K562 (cell line): ENCODE data around the gene ERVH48-1. TPM values are rescaled to one million over a fixed set of nuclear protein-coding genes. Genes with fewer than 3 reads are reported as not detected.
A peak's percentile ranks its signal among the peaks of the same experiment; 100 is the strongest.

Experiments
- PTBP1 ChIP-seq: fragments of 200-400 bp; formaldehyde crosslinking; IDR thresholded peaks from 2 replicates; pipeline ENCODE4 v1.6.1; 2017; ENCODE audit warnings: low read depth, low read length
- polyA plus RNA-seq, 8 experiments: library from polyadenylated mRNA; depleted of rRNA in 4 of 8; stranded (reverse) in 5 of 8; unstranded in 3 of 8; fragments of >200 nt; fragmentation: Nextera tagmentation in 2 of 8; fragmentation: Illumina TruSeq in 1 of 8; extraction: Ambion mirVana in 2 of 8; extraction: Trizol in 1 of 8; gene quantifications; 2 replicates each; pipeline versions ENCODE4 v1.2.1 to v1.2.3, GENCODE V29; 2011 to 2014; ENCODE audit warnings: inconsistent platforms in 1 of 8, missing spikeins in 1 of 8
- total RNA-seq, 7 experiments: library from RNA; depleted of rRNA in 6 of 7; stranded (reverse); fragments of >200 nt in 6 of 7; fragmentation: Illumina TruSeq in 2 of 7; extraction: Trizol in 2 of 7; gene quantifications; 2 replicates each; pipeline versions ENCODE4 v1.2.1 to v1.2.3, GENCODE V29; 2011 to 2021; ENCODE audit warnings: low replicate concordance in 1 of 7
- TF ChIP-seq, protein P1 (sequence below), 2 experiments: fragments of 450-650 bp; IDR thresholded peaks; 2 replicates each; pipeline ENCODE4 v1.6.1; 2016; ENCODE audit warnings: mild to moderate bottlenecking in 2 of 2, borderline replicate concordance in 1 of 2, low read depth in 1 of 2, moderate library complexity in 1 of 2
- TF ChIP-seq, protein P2 (sequence below), 2 experiments: IDR thresholded peaks; 2 replicates each; pipeline ENCODE4 v1.6.1; 2011; ENCODE audit warnings: borderline replicate concordance in 1 of 2, control low read depth in 1 of 2, low read depth in 1 of 2, low read length in 1 of 2, mild to moderate bottlenecking in 1 of 2, mixed read lengths in 1 of 2, moderate library complexity in 1 of 2; ENCODE audit not compliant: insufficient read depth in 1 of 2, insufficient read length in 1 of 2, poor library complexity in 1 of 2, severe bottlenecking in 1 of 2; ENCODE audit errors: extremely low read depth in 1 of 2

ERVH48-1 gene
- total and polyA plus RNA-seq, 9 of the 15 experiments (the other 6 are each of a cell fraction or from before 2014, with no cell fraction given) = 0.08 to 0.49 (median 0.16) TPM; not detected in 3

DNA sequence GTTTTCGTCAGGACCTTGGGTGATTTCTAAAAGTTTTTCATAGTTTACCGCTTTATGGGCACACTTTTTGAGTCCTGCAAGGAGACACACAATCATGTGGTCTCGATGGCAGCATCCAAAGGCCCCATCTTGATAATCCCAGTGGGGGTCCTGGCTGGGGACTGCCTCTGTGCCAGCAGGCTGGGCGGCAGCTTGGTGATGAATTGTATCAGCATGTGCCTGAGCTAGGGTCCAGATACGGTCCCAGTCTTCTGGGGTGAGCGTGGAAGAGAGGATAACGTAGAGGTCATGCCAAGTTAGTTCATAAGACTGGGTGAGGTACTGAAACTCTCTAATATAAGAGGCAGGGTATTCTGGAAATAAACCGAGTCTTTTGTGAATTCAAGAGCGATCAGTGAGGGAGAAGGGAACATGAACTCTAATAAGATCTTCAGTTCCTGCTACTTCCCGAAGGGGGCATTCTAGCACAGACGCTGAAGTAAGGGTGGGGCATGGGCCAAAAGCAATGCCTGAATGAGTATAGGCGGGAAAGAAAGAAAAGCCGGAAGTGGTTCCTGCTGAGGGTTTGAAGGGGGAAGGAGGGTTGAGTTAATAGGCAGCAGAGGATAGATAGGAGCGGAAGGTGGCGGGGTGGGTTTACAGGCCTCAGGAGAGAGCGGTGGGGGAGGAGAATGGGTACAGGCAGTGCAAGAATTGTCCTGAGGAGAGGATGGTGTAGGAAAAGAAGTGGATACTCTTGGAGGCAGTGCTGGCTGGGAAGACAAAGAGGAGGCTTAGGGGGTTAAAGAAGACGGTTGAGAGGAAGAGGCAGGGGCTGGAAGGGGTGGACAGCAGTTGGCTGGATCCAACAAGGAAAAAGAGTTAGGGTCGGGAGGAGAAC is 1.6 kb downstream of the ERVH48-1 start (continued):
- TF ChIP-seq, protein P1, sequence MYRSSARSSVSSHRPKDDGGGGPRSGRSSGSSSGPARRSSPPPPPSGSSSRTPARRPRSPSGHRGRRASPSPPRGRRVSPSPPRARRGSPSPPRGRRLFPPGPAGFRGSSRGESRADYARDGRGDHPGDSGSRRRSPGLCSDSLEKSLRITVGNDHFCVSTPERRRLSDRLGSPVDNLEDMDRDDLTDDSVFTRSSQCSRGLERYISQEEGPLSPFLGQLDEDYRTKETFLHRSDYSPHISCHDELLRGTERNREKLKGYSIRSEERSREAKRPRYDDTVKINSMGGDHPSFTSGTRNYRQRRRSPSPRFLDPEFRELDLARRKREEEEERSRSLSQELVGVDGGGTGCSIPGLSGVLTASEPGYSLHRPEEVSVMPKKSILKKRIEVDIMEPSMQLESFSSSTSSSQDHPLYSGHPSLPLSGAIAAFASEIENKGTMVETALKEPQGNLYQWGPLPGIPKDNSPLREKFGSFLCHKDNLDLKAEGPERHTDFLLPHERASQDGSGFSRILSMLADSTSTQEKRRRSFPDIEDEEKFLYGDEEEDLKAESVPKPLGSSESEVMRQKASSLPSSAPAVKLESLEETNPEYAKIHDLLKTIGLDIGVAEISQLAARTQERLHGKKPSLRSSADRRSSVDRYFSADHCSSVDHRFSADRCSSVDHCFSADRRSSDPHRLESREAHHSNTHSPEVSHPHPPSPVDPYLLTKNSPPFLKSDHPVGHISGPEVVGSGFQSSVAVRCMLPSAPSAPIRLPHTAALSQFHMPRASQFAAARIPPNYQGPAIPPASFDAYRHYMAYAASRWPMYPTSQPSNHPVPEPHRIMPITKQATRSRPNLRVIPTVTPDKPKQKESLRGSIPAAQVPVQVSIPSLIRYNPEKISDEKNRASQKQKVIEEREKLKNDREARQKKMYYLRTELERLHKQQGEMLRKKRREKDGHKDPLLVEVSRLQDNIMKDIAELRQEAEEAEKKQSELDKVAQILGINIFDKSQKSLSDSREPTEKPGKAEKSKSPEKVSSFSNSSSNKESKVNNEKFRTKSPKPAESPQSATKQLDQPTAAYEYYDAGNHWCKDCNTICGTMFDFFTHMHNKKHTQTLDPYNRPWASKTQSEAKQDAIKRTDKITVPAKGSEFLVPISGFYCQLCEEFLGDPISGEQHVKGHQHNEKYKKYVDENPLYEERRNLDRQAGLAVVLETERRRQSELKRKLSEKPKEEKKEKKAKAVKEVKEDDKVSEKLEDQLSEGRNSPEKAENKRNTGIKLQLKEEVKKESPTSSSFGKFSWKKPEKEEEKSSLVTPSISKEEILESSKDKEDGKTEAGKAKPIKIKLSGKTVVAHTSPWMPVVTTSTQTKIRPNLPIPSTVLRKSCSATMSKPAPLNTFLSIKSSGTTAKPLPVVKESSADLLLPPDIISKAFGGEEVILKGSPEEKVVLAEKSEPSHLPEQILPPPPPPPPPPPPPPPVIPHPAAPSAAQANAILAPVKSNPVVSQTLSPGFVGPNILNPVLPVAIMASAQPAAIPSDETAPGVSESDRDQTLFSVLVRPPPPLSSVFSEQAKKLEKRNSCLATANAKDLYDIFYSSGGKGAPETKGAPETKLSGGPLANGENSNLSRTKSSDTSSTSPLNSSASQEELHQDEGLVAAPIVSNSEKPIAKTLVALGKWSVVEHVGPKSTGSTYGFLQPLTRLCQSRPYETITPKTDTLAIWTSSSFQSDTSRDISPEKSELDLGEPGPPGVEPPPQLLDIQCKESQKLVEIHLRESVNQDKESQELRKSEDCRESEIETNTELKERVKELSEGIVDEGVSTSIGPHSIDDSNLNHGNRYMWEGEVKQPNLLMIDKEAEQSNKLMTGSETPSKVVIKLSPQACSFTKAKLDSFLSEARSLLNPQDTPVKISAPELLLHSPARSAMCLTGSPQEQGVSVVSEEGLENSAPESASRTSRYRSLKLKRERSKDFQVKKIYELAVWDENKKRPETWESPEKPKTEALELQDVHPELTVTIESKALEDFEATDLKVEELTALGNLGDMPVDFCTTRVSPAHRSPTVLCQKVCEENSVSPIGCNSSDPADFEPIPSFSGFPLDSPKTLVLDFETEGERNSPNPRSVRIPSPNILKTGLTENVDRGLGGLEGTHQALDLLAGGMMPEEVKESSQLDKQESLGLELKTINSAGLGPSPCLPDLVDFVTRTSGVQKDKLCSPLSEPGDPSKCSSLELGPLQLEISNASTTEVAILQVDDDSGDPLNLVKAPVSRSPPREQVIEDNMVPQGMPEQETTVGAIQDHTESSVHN (IDR thresholded peaks at IDR 0.05; ENCODE audit: borderline replicate concordance in 1 of 2, low read depth in 1 of 2) = peak in 1 of 2 experiments; percentile 48; a peak in 1 of 4 replicates
- TF ChIP-seq, protein P2, sequence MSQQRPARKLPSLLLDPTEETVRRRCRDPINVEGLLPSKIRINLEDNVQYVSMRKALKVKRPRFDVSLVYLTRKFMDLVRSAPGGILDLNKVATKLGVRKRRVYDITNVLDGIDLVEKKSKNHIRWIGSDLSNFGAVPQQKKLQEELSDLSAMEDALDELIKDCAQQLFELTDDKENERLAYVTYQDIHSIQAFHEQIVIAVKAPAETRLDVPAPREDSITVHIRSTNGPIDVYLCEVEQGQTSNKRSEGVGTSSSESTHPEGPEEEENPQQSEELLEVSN (IDR thresholded peaks at IDR 0.05; ENCODE audit: borderline replicate concordance in 1 of 2, extremely low read depth in 1 of 2, insufficient read depth in 1 of 2, insufficient read length in 1 of 2, low read depth in 1 of 2, low read length in 1 of 2, poor library complexity in 1 of 2, severe bottlenecking in 1 of 2) = peak; percentile 79 to 84
- 0 out of 2 replicates have a peak, but pooled peaks have one; percentile 34 for TF ChIP-seq PTBP1
